ENCODE data around the gene MEGF10. TPM values are rescaled to one million over a fixed set of nuclear protein-coding genes. Genes with fewer than 3 reads are reported as not detected.

The MEGF10 gene
- total and polyA plus RNA-seq, 10 donors: 0.02 to 2.2 (median 0.22) TPM

- no peaks in the 10 kb centered on the region for H3K9me3 ChIP-seq
- H3K27me3 ChIP-seq (replicated peaks in 1 of 7): peaks cover 0 to 8% (median 0%) of the 10 kb centered on the region in 7 donors
- intact Hi-C loops (cut with DNase I; ENCODE audit: low total_unique reads): no loop called here
- no peaks in the 10 kb centered on the region for H3K36me3 ChIP-seq
- DNase-seq: no peak
- no peak overlapping the region for H3K27ac ChIP-seq
- TF ChIP-seq POLR2A (IDR thresholded peaks at IDR 0.05): no peak
- H3K4me1 ChIP-seq: no peaks in the 10 kb centered on the region
- WGBS, 5 donors: 65 to 77% (median 72%) methylated on average over 4 of the region's 4 CpGs
- H3K4me3 ChIP-seq: no peak overlapping the region
These were observed 102.2 kb downstream of the MEGF10 start for GRCh38 chr5:127392762-127393161.

- Histone ChIP-seq H3K4me3 (no peak overlapping the region), H3K9me3 (no peaks in the 10 kb centered on the region), H3K36me3 (no peaks in the 10 kb centered on the region), H3K27me3 (replicated peaks in 1 of 7) (peaks cover 0 to 8% (median 0%) of the 10 kb centered on the region in 7 donors), H3K4me1 (no peaks in the 10 kb centered on the region), H3K27ac (no peak overlapping the region)
- DNase-seq: no peak
- intact Hi-C loops (cut with DNase I; ENCODE audit: low total_unique reads): no loop called here
- 90 to 98% (median 94%) methylated on average over 12 to 15 of the region's 15 CpGs for WGBS, 5 donors
- TF ChIP-seq POLR2AphosphoS5 (IDR thresholded peaks at IDR 0.05): no peak
- TF ChIP-seq CTCF (IDR thresholded peaks at IDR 0.05 in 8 of 11, conservative IDR thresholded peaks at IDR 0.05 in 3 of 11): no peak
- no peak for TF ChIP-seq POLR2A (IDR thresholded peaks at IDR 0.05)
These were observed 106.0 kb downstream of the MEGF10 start for GRCh38 chr5:127396490-127397155.

- no peaks in the 10 kb centered on the region for H3K9me3 ChIP-seq
- peaks cover 0 to 8% (median 0%) of the 10 kb centered on the region in 7 donors for H3K27me3 ChIP-seq (replicated peaks in 1 of 7)
- no peaks in the 10 kb centered on the region for H3K4me1 ChIP-seq
- intact Hi-C loops (cut with DNase I; ENCODE audit: low total_unique reads): no loop called here
- DNase-seq: no peak
- no peak overlapping the region for H3K27ac ChIP-seq
- TF ChIP-seq CTCF (IDR thresholded peaks at IDR 0.05 in 8 of 11, conservative IDR thresholded peaks at IDR 0.05 in 3 of 11): no peak
- TF ChIP-seq POLR2AphosphoS5 (IDR thresholded peaks at IDR 0.05): no peak
- no peak for TF ChIP-seq POLR2A (IDR thresholded peaks at IDR 0.05)
- 72 to 91% (median 80%) methylated on average over 1 to 2 of the region's 2 CpGs for WGBS, 5 donors
- no peak overlapping the region for H3K4me3 ChIP-seq
- no peaks in the 10 kb centered on the region for H3K36me3 ChIP-seq
These were observed 107.9 kb downstream of the MEGF10 start for GRCh38 chr5:127398508-127398907.

GRCh38 chr5:127399068-127399467, 108.5 kb downstream of the MEGF10 start:
- no peak overlapping the region for H3K4me3 ChIP-seq

More at GRCh38 chr5:127399068-127399467, 108.5 kb downstream of the MEGF10 start:
- WGBS, 5 donors: 61 to 85% (median 69%) methylated on average over 1 of the region's 1 CpG
- Histone ChIP-seq H3K36me3 (no peaks in the 10 kb centered on the region), H3K4me1 (no peaks in the 10 kb centered on the region), H3K9me3 (no peaks in the 10 kb centered on the region), H3K27me3 (replicated peaks in 1 of 7) (peaks cover 0 to 8% (median 0%) of the 10 kb centered on the region in 7 donors), H3K27ac (no peak overlapping the region)
- intact Hi-C loops (cut with DNase I; ENCODE audit: low total_unique reads): no loop called here
- no peak for DNase-seq
- no peak for TF ChIP-seq POLR2A (IDR thresholded peaks at IDR 0.05)
- no peak for TF ChIP-seq CTCF (IDR thresholded peaks at IDR 0.05 in 8 of 11, conservative IDR thresholded peaks at IDR 0.05 in 3 of 11)
- no peak for TF ChIP-seq POLR2AphosphoS5 (IDR thresholded peaks at IDR 0.05)

All from spleen (tissue), 11 donors.